Measurements from ENCODE around the gene PCF11. TPM values are rescaled to one million over a fixed set of nuclear protein-coding genes. Genes with fewer than 3 reads are reported as not detected.

Gene PCF11
- total RNA-seq, 1 experiment from 2014 or later, result 41.7 TPM

- H3K9me2 ChIP-seq (replicated peaks; ENCODE audit: low read length), result no peaks in the 10 kb centered on the region
- no peaks in the 10 kb centered on the region for H3K36me3 ChIP-seq (ENCODE audit: low read depth, low read length)
- H3K79me2 ChIP-seq (ENCODE audit: low read length), result no peaks in the 10 kb centered on the region
- H3K9me3 ChIP-seq (ENCODE audit: low read length), result no peaks in the 10 kb centered on the region
- DNase-seq (no peak), ATAC-seq (no peak)
- no peak overlapping the region for H2AFZ ChIP-seq (ENCODE audit: low read length)
- CTCF ChIA-PET, result no interaction called here
- H3K4me2 ChIP-seq (ENCODE audit: low read length), result no peak overlapping the region
- no peaks in the 10 kb centered on the region for H3F3A ChIP-seq (ENCODE audit: low read length, unreplicated experiment)
- POLR2A ChIA-PET (ENCODE audit: unreplicated experiment), result no interaction called here
- H3K9ac ChIP-seq (ENCODE audit: low read length), result no peak overlapping the region
- H3K4me3 ChIP-seq (ENCODE audit: low read length), result no peak overlapping the region
- no TSS peak for BruUV-seq (replicated peaks)
- intact Hi-C loops (cut with micrococcal nuclease), result no loop called here
- TF ChIP-seq EZH2 (IDR thresholded peaks at IDR 0.05; ENCODE audit: low read length, unreplicated experiment) (no peak), EZH2phosphoT487 (IDR thresholded peaks at IDR 0.05; ENCODE audit: borderline replicate concordance, low read length) (no peak), CTCF (conservative IDR thresholded peaks at IDR 0.05; ENCODE audit: low read depth, low read length) (no peak)
- H3K27ac ChIP-seq (ENCODE audit: low read length), result no peak overlapping the region
- no peaks in the 10 kb centered on the region for H4K20me1 ChIP-seq (ENCODE audit: low read length)
- H3K4me1 ChIP-seq (ENCODE audit: insufficient read depth, low read length), result no peaks in the 10 kb centered on the region
- no peaks in the 10 kb centered on the region for H3K27me3 ChIP-seq (ENCODE audit: low read length)
Observed at GRCh38 chr11:83139310-83139709, 17.6 kb upstream of the PCF11 start.

- Histone ChIP-seq H3K27ac (ENCODE audit: low read length) (no peak overlapping the region), H3K9me2 (replicated peaks; ENCODE audit: low read length) (no peaks in the 10 kb centered on the region), H3K27me3 (ENCODE audit: low read length) (no peaks in the 10 kb centered on the region), H3K4me1 (ENCODE audit: insufficient read depth, low read length) (no peaks in the 10 kb centered on the region), H3K4me2 (ENCODE audit: low read length) (no peak overlapping the region), H3K9me3 (ENCODE audit: low read length) (no peaks in the 10 kb centered on the region), H3K36me3 (ENCODE audit: low read depth, low read length) (no peaks in the 10 kb centered on the region), H3K79me2 (ENCODE audit: low read length) (no peaks in the 10 kb centered on the region), H3K9ac (ENCODE audit: low read length) (no peak overlapping the region), H2AFZ (ENCODE audit: low read length) (no peak overlapping the region), H3K4me3 (ENCODE audit: low read length) (no peak overlapping the region), H4K20me1 (ENCODE audit: low read length) (no peaks in the 10 kb centered on the region), H3F3A (ENCODE audit: low read length, unreplicated experiment) (no peaks in the 10 kb centered on the region)
- DNase-seq (no peak), ATAC-seq (no peak)
- CTCF ChIA-PET, result no interaction called here
- intact Hi-C loops (cut with micrococcal nuclease), result no loop called here
- no TSS peak for BruUV-seq (replicated peaks)
- TF ChIP-seq EZH2 (IDR thresholded peaks at IDR 0.05; ENCODE audit: low read length, unreplicated experiment) (no peak), CTCF (conservative IDR thresholded peaks at IDR 0.05; ENCODE audit: low read depth, low read length) (no peak), EZH2phosphoT487 (IDR thresholded peaks at IDR 0.05; ENCODE audit: borderline replicate concordance, low read length) (no peak)
- POLR2A ChIA-PET (ENCODE audit: unreplicated experiment), result no interaction called here
Observed at GRCh38 chr11:83140691-83141455, 16.1 kb upstream of the PCF11 start.

GRCh38 chr11:83147895-83148294 is 9.0 kb upstream of the PCF11 start:
- ATAC-seq, result no peak
- Histone ChIP-seq H3K4me1 (ENCODE audit: insufficient read depth, low read length) (peaks cover 8% of the 10 kb centered on the region), H4K20me1 (ENCODE audit: low read length) (no peaks in the 10 kb centered on the region), H3K4me2 (ENCODE audit: low read length) (no peak overlapping the region), H3K27ac (ENCODE audit: low read length) (no peak overlapping the region), H2AFZ (ENCODE audit: low read length) (no peak overlapping the region), H3K27me3 (ENCODE audit: low read length) (no peaks in the 10 kb centered on the region), H3K9ac (ENCODE audit: low read length) (no peak overlapping the region), H3K79me2 (ENCODE audit: low read length) (no peaks in the 10 kb centered on the region), H3K9me2 (replicated peaks; ENCODE audit: low read length) (no peaks in the 10 kb centered on the region), H3K36me3 (ENCODE audit: low read depth, low read length) (no peaks in the 10 kb centered on the region), H3F3A (ENCODE audit: low read length, unreplicated experiment) (no peaks in the 10 kb centered on the region), H3K4me3 (ENCODE audit: low read length) (no peak overlapping the region), H3K9me3 (ENCODE audit: low read length) (no peaks in the 10 kb centered on the region)
- ChIA-PET POLR2A (ENCODE audit: unreplicated experiment) (no interaction called here), CTCF (no interaction called here)
- BruUV-seq (replicated peaks), result no TSS peak
- no peak for DNase-seq
- TF ChIP-seq EZH2phosphoT487 (IDR thresholded peaks at IDR 0.05; ENCODE audit: borderline replicate concordance, low read length) (no peak), EZH2 (IDR thresholded peaks at IDR 0.05; ENCODE audit: low read length, unreplicated experiment) (no peak), CTCF (conservative IDR thresholded peaks at IDR 0.05; ENCODE audit: low read depth, low read length) (no peak)
- intact Hi-C loops (cut with micrococcal nuclease), result no loop called here
